Tracheal epithelial cell (primary cell): ENCODE data around the gene ZNF141. TPM values are rescaled to one million over a fixed set of nuclear protein-coding genes. Genes with fewer than 3 reads are reported as not detected.

Experiments used
- total RNA-seq: library from RNA; depleted of rRNA; stranded (reverse); fragments of >200 nt; gene quantifications from 2 replicates; pipeline ENCODE4 v1.2.1, GENCODE V29; 2014

ZNF141 gene
- 7.7 and 9.4 TPM in 2 replicates for total RNA-seq

GRCh38 chr4:337143-337931 is at the start of gene ZNF141:
Gene ZNF141 (plus strand): TSS chr4:337814. CDS start chr4:337984, 170 bp downstream.

GRCh38 chr4:304969-305680 is 32.5 kb upstream of the ZNF141 start, which contains the start of gene ZNF732:
Gene ZNF732 (minus strand): TSS chr4:305474. CDS start chr4:305310, 164 bp downstream.

Other genes with a start within 250 kb of the ZNF141 start
- gene ZNF718, start 213.3 kb upstream of the ZNF141 start, total RNA-seq, result 4.6 and 6.2 TPM in 2 replicates
- 0.96 and 1.3 TPM in 2 replicates for gene ZNF732, start 32.3 kb upstream of the ZNF141 start, total RNA-seq
- gene ZNF721, start 161.3 kb downstream of the ZNF141 start, total RNA-seq, result 19.3 and 21.5 TPM in 2 replicates
- gene PIGG, start 161.4 kb downstream of the ZNF141 start, total RNA-seq, result 36.7 and 41.0 TPM in 2 replicates
- gene TMEM271, start 238.5 kb downstream of the ZNF141 start, total RNA-seq, result not detected in 2 replicates